GM12865 (cell line): Measurements from ENCODE around the gene GGCT.

Experiments
- DNase-seq: peaks from one replicate; pipeline ENCODE4 v3.0.0; 2010; ENCODE audit warnings: low read depth
- H3K4me3 ChIP-seq: 2 replicates; pipeline ENCODE4 v1.5.1; 2011; ENCODE audit warnings: mild to moderate bottlenecking, low read depth, low read length, control low read depth
- TF ChIP-seq, protein P1 (sequence below): IDR thresholded peaks from 2 replicates; pipeline ENCODE4 v1.5.1; 2011; ENCODE audit warnings: low read length, control low read depth, low read depth, inconsistent platforms; ENCODE audit not compliant: insufficient read depth; ENCODE audit errors: missing control alignments

GGCT gene

DNA sequence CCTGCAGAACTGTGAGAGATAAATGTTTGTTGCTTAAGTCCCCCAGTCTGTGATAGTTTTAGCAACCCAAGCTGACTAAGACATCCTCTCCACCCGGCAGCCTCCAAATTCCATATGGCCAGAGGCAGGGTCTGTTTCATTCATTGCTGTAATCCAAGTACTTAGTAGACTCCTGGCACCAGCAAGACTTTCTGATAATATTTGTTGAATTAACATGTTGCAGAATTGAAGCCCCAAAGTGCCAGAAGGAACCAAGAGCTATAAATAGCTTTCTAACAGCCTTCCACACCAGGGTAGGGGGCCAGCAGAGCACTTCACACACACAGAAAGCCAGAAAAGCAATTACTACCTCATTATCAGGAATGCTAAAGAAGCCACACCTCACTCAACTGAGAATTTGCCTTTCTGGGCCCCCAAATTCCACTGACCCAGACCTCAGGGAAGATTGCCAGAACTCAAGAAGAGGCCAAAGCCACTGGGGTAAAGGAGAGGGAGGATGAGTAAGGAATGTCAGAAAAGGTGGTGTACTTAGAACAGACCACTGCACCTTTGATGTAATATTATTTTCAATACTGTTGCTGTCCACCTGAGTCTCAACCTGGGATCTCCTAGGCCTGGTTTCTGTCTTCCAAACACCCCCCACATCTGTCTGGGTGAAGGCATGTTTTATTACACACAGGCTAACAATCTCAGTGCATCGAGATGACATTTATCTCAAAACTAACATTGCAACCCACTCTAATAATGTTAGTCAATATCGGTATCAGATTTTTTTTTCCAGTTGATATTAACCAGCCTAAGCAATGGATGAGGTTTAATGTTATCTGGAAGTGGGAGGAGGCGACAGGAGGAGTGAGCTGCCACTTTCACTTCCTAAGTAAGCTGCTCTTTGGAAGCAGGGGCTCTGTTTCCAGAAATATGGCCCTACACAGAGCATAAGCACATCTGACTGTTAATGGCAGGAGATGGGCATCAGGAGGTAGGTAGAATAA, 31.5 kb downstream of the GGCT start:
- no peak overlapping the region for H3K4me3 ChIP-seq
- DNase-seq = no peak
- TF ChIP-seq, protein P1, sequence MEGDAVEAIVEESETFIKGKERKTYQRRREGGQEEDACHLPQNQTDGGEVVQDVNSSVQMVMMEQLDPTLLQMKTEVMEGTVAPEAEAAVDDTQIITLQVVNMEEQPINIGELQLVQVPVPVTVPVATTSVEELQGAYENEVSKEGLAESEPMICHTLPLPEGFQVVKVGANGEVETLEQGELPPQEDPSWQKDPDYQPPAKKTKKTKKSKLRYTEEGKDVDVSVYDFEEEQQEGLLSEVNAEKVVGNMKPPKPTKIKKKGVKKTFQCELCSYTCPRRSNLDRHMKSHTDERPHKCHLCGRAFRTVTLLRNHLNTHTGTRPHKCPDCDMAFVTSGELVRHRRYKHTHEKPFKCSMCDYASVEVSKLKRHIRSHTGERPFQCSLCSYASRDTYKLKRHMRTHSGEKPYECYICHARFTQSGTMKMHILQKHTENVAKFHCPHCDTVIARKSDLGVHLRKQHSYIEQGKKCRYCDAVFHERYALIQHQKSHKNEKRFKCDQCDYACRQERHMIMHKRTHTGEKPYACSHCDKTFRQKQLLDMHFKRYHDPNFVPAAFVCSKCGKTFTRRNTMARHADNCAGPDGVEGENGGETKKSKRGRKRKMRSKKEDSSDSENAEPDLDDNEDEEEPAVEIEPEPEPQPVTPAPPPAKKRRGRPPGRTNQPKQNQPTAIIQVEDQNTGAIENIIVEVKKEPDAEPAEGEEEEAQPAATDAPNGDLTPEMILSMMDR = no peak

GRCh38 chr7:30472081-30472783, 32.4 kb downstream of the GGCT start:
- H3K4me3 ChIP-seq = no peak overlapping the region
- TF ChIP-seq, protein P1 = no peak
- no peak for DNase-seq

DNA sequence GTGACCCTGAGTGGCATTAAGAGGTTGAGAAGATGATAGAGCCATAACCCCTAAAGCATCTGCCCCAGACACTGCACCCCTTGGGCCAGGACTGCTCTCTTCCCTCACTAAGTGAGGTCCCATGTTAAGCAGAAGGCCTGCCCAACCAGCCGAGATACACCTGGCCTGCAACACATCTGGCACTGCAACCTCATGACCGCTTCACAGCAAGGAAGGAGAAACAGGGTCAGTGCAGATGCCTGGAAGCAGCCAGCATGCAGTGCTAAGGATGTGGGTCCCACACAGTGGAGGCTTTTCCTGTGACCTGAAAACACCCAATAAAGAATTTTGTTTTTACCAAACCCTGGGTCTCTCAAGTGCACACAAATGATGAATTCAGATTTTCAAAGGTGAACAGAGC, 33.4 kb downstream of the GGCT start:
- DNase-seq = no peak
- H3K4me3 ChIP-seq = no peak overlapping the region
- TF ChIP-seq, protein P1 = no peak

- no peak overlapping the region for H3K4me3 ChIP-seq
- no peak for DNase-seq
- TF ChIP-seq, protein P1 = no peak
These were observed 33.9 kb downstream of the GGCT start for GRCh38 chr7:30470771-30471170.

DNA sequence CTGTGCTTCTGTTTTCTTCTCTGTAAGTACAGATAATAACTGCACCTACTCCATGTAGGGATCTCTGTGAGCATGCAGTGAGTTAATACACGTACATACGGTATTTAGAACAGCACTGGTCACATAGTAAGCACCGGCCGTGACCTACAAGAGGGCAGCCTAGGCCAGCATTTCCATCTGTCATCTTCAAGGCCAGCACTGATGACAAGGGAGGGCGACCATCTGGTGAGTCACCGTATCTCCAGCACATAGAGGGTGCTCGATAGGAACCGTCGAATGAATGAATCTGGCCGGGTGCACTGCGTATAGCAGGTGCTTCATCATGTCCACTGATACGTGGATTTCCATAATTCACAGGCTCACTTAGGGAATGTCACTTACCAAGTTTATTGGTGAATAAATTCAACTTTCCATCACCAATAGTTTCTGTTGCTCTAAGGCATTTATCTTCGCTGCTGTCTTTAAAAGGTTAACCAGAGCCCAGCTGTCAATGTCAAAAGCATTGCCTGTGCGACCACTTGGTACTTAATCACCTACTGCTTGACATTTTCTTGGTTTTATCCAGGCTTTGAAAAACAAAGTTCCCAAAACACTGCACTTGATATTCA, 34.4 kb downstream of the GGCT start:
- H3K4me3 ChIP-seq = no peak overlapping the region
- no peak for DNase-seq
- TF ChIP-seq, protein P1 = no peak

DNA sequence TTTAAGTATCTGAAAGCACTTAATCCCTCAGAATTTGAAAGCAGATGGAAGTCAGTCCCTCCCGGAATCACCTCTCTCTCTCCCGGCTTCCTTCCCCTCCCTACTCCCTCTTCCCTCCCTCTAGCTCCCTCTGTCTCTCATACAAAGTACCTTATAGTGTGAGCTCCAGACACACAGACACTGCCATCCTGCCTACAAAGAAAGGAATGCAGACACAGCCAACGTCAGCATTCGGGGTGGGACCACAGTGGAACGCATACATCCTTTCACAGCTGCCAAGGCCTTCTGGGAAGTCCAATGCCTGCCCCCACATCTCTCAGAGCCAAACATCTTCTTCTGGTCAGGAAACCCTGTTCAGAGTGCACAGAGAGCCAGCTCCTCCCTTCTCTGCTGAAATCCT, 35.3 kb downstream of the GGCT start:
- no peak for DNase-seq
- TF ChIP-seq, protein P1 = no peak
- no peak overlapping the region for H3K4me3 ChIP-seq
